Stomach smooth muscle (tissue), 2 donors: Measurements from ENCODE around the gene HOXA10.
A peak's percentile ranks its signal among the peaks of the same experiment; 100 is the strongest.

Experiments
- H3K27ac ChIP-seq: one replicate; pipeline ENCODE4 v1.7.0; 2013; ENCODE audit warnings: mild to moderate bottlenecking, low read length, inconsistent platforms
- H3K27me3 ChIP-seq, 2 donors: one replicate each; pipeline ENCODE4 v1.7.0; 2013; ENCODE audit warnings: low read length in 2 of 2; ENCODE audit not compliant: insufficient read depth in 2 of 2, control insufficient read depth in 1 of 2
- H3K36me3 ChIP-seq, 2 donors: one replicate each; pipeline ENCODE4 v1.7.0; 2013; ENCODE audit warnings: low read length in 2 of 2; ENCODE audit not compliant: control insufficient read depth in 2 of 2, insufficient read depth in 2 of 2
- H3K4me1 ChIP-seq: one replicate; pipeline ENCODE4 v1.7.0; 2013; ENCODE audit warnings: low read length; ENCODE audit not compliant: control insufficient read depth, insufficient read depth
- H3K4me3 ChIP-seq, 2 donors: one replicate each; pipeline ENCODE4 v1.7.0; 2013; ENCODE audit warnings: low read length in 2 of 2
- H3K9ac ChIP-seq, 2 donors: one replicate each; pipeline ENCODE4 v1.7.0; 2013; ENCODE audit warnings: low read length in 2 of 2, mild to moderate bottlenecking in 1 of 2
- H3K9me3 ChIP-seq, 2 donors: one replicate each; pipeline ENCODE4 v1.7.0; 2013; ENCODE audit warnings: low read length in 2 of 2; ENCODE audit not compliant: control insufficient read depth in 2 of 2
- donor health status: healthy.
- donor health status: Pancreatic carcinoma.

The HOXA10 gene

GRCh38 chr7:27175626-27176523 lies 1.8 kb upstream of the HOXA10 start:
- no peak overlapping the region for H3K9ac ChIP-seq
- no peaks in the 10 kb centered on the region for H3K36me3 ChIP-seq
- no peaks in the 10 kb centered on the region for H3K9me3 ChIP-seq
- H3K27me3 ChIP-seq, result peaks cover 84 to 100% of the 10 kb centered on the region in 2 donors
- H3K4me3 ChIP-seq, result no peak overlapping the region
- H3K4me1 ChIP-seq, result peaks cover 28% of the 10 kb centered on the region
- no peak overlapping the region for H3K27ac ChIP-seq

DNA sequence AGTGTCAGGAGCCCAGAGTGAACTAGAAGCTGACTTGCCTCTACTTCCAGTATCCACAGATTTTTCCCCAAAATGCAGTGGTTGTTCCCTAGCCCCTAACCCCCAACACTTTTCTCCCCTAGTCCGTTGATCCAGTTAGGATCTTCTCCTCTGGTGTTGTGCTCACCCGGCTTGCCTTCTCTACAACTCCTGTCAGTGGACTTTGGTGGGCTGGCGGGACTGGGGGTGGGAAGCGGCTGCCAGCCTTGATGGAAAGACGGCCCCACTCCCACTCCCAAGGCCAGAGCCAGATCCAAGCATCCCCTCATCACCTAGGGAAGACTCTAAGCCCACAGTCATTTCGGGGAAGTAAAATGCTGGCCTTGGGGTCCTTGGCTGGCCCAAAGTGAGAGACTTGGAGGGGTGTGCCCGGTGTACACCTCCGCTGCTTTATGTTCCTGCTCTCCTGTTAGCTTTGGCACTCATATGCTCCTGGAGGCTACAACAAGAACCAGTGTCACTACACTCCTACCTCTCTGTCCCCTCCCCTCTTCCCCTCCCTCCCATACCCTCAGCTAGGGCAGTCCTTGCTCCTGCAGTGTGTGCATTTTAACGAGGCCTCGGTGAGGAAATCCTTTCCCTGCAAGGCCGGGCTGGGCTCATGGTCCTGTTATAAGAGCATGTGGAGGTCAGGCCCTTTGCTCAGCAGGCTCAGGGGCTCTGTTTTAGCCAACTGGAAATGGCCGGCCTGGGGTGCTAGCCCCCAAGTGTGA lies 930 bp upstream of the HOXA10 start:
- Histone ChIP-seq H3K27ac (no peak overlapping the region), H3K9ac (no peak overlapping the region), H3K4me3 (no peak overlapping the region), H3K36me3 (no peaks in the 10 kb centered on the region), H3K9me3 (no peaks in the 10 kb centered on the region), H3K27me3 (peaks cover 82 to 100% of the 10 kb centered on the region in 2 donors), H3K4me1 (peaks cover 28% of the 10 kb centered on the region)

GRCh38 chr7:27173511-27173955 lies 587 bp downstream of the HOXA10 start:
- Histone ChIP-seq H3K27ac (no peak overlapping the region), H3K4me3 (peak overlapping the region; percentile 25 to 60), H3K9ac (no peak overlapping the region), H3K9me3 (no peaks in the 10 kb centered on the region), H3K27me3 (peaks cover 78 to 100% of the 10 kb centered on the region in 2 donors), H3K4me1 (peaks cover 25% of the 10 kb centered on the region), H3K36me3 (no peaks in the 10 kb centered on the region)

- Histone ChIP-seq H3K27ac (no peak overlapping the region), H3K4me3 (peak overlapping the region; percentile 25 to 60), H3K36me3 (no peaks in the 10 kb centered on the region), H3K9me3 (no peaks in the 10 kb centered on the region), H3K4me1 (peaks cover 25% of the 10 kb centered on the region), H3K27me3 (peaks cover 80 to 100% of the 10 kb centered on the region in 2 donors), H3K9ac (no peak overlapping the region)
These were observed 1.2 kb downstream of the HOXA10 start for GRCh38 chr7:27172823-27173510.

GRCh38 chr7:27172315-27172774 lies 1.8 kb downstream of the HOXA10 start:
- Histone ChIP-seq H3K9ac (no peak overlapping the region), H3K4me3 (no peak overlapping the region), H3K9me3 (no peaks in the 10 kb centered on the region), H3K27ac (no peak overlapping the region), H3K36me3 (no peaks in the 10 kb centered on the region), H3K4me1 (peaks cover 25% of the 10 kb centered on the region), H3K27me3 (peaks cover 80 to 100% of the 10 kb centered on the region in 2 donors)

- no peaks in the 10 kb centered on the region for H3K9me3 ChIP-seq
- H3K36me3 ChIP-seq, result no peaks in the 10 kb centered on the region
- peaks cover 27% of the 10 kb centered on the region for H3K4me1 ChIP-seq
- peaks cover 80 to 100% of the 10 kb centered on the region in 2 donors for H3K27me3 ChIP-seq
- H3K27ac ChIP-seq, result no peak overlapping the region
- no peak overlapping the region for H3K4me3 ChIP-seq
- H3K9ac ChIP-seq, result no peak overlapping the region
These were observed 2.3 kb downstream of the HOXA10 start for GRCh38 chr7:27171637-27172314.

DNA sequence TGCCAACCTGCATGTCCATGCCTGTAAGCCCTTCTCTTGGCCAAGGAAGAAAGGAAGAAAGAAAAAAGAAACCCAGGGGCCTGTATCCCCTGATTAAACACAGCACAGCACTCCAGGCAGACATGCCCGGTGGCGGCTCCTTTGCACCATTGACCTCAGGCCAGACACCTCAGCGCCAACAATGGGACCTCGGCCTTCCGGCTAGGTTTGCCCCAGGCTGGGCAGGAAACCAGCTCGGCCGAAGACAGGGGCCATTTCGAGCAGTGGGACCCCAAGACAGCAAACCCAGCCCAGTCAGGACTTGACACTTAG lies 2.8 kb downstream of the HOXA10 start:
- no peak overlapping the region for H3K9ac ChIP-seq
- H3K36me3 ChIP-seq, result no peaks in the 10 kb centered on the region
- H3K27me3 ChIP-seq, result peaks cover 80 to 100% of the 10 kb centered on the region in 2 donors
- H3K27ac ChIP-seq, result no peak overlapping the region
- H3K4me3 ChIP-seq, result no peak overlapping the region
- no peaks in the 10 kb centered on the region for H3K9me3 ChIP-seq
- H3K4me1 ChIP-seq, result peaks cover 31% of the 10 kb centered on the region

GRCh38 chr7:27170426-27171324 lies 3.4 kb downstream of the HOXA10 start:
- no peak overlapping the region for H3K4me3 ChIP-seq
- no peak overlapping the region for H3K27ac ChIP-seq

DNA sequence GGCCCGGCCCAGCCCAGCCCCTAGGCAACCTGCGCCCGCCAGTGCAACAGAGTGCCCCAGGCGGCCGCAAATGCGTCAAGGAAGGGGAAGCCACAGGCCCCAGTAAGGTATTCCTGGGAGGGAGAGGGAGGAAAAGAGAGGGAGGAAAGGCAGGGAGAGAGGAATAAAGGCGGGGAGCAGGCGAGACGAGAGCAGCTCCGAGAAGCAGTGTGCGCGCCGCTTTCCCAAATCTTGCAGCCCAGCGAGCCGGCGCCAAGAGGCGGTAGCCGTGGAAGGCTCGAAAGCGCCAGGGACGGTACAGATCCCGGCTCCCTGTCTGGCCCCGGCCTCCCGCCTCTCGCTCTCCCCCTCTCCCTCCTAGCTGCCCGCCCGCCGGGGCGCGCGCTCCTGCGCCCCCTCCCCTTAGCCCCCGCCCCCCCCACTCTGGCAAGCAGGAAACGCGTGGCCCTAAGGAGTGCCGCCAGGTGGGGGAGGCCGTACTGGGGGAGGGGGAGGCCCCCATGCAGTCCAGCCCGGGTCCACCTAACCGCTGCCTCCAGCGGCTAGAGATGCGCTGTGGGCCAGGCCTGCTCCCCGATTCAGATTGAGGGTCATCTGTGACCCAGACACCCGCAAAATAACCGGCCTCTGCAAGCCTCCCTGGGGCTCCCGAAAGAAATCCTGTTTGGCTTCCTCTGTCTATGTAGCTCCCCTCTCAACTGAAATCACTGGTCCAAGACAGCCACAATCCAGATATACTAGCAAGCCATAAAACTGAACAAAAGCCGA lies 4.3 kb downstream of the HOXA10 start:
- H3K4me3 ChIP-seq, result no peak overlapping the region
- no peaks in the 10 kb centered on the region for H3K9me3 ChIP-seq
- peaks cover 79 to 100% of the 10 kb centered on the region in 2 donors for H3K27me3 ChIP-seq
- peaks cover 32% of the 10 kb centered on the region for H3K4me1 ChIP-seq
- H3K27ac ChIP-seq, result no peak overlapping the region
- no peak overlapping the region for H3K9ac ChIP-seq
- H3K36me3 ChIP-seq, result no peaks in the 10 kb centered on the region

More at GRCh38 chr7:27170426-27171324, 3.4 kb downstream of the HOXA10 start:
- Histone ChIP-seq H3K9me3 (no peaks in the 10 kb centered on the region), H3K36me3 (no peaks in the 10 kb centered on the region), H3K4me1 (peaks cover 31% of the 10 kb centered on the region), H3K9ac (no peak overlapping the region), H3K27me3 (peaks cover 79 to 100% of the 10 kb centered on the region in 2 donors)
